ENCODE measurements around the gene SGCD.

SGCD gene

DNA sequence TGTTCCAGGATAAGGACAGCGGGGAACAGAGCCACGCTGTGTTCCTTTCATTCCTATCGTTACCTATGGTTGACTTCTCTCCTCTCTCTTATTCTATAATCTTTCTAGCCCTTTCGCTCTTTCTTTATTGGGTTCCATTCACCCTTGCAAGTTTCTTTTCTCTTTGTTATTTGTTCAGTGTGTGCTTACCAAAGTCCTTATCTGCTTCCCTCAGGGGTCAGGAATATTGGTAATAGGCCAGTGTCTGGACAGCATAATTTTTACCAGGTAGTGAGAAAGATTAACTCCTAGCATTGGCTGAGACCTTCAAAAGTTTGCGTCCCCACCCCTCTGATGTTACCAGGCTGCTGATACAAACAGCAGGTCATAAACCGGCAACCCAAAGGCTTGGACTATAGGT is 4.9 kb downstream of the SGCD start:
- in situ Hi-C loops (cut with HindIII; ENCODE audit: low pct_unique_long_range_greater_than_20kb, low sequenced_read_pairs), result no loop called here
- no peak for TF ChIP-seq JUND (IDR thresholded peaks at IDR 0.05; ENCODE audit: low read depth)
- no peak for DNase-seq (ENCODE audit: low read depth in 1 of 2, low spot score in 1 of 2)

GRCh38 chr5:156332245-156332644 is 5.3 kb downstream of the SGCD start:
- DNase-seq (ENCODE audit: low read depth in 1 of 2, low spot score in 1 of 2), result no peak
- in situ Hi-C loops (cut with HindIII; ENCODE audit: low pct_unique_long_range_greater_than_20kb, low sequenced_read_pairs), result no loop called here
- no peak for TF ChIP-seq JUND (IDR thresholded peaks at IDR 0.05; ENCODE audit: low read depth)

GRCh38 chr5:156339139-156339841 is 12.3 kb downstream of the SGCD start:
- DNase-seq (ENCODE audit: low read depth in 1 of 2, low spot score in 1 of 2), result no peak
- in situ Hi-C loops (cut with HindIII; ENCODE audit: low pct_unique_long_range_greater_than_20kb, low sequenced_read_pairs), result no loop called here
- no peak for TF ChIP-seq JUND (IDR thresholded peaks at IDR 0.05; ENCODE audit: low read depth)

DNA sequence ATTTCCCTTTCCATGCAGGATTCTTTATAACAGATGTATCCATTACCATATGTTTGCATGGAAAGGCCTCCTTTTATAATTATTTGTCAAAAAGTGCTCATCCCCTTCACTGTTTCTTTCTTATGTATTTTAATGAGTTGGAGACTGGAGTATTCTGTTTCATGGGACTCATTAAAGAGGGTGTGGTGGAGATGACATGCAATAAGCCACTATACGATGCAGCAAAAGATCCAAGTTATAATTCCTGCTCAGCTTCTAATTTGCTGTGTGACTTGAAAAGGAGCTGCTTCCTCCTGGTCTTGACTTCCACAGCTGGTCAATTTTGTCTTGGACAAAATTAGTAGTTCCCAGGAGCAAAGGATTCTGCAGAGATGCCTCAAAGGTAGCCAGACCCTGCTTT is 13.9 kb downstream of the SGCD start:
- in situ Hi-C loops (cut with HindIII; ENCODE audit: low pct_unique_long_range_greater_than_20kb, low sequenced_read_pairs), result no loop called here
- no peak for DNase-seq (ENCODE audit: low read depth in 1 of 2, low spot score in 1 of 2)
- TF ChIP-seq JUND (IDR thresholded peaks at IDR 0.05; ENCODE audit: low read depth), result no peak

- in situ Hi-C loops (cut with HindIII; ENCODE audit: low pct_unique_long_range_greater_than_20kb, low sequenced_read_pairs), result no loop called here
Measured at GRCh38 chr5:156350256-156350655, 23.3 kb downstream of the SGCD start.

DNA sequence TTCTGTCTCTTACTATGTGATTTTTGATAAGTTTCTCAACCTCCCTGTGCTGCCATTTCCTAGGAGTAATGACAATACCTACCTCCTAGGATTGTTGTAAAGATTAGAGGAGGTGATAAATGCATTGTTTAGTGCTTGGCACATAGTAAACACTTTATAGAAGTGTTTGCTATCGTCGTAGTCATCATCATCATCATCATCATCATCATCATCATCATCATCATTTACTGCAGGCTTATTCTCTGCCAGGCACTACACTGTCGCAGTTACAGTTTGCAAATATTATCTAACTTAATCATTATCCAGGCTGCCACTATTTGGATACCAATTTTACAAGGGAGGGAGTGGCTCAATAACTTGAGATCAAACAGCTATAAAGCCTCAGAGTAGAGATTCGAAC is 24.5 kb downstream of the SGCD start:
- in situ Hi-C loops (cut with HindIII; ENCODE audit: low pct_unique_long_range_greater_than_20kb, low sequenced_read_pairs), result no loop called here
- TF ChIP-seq JUND (IDR thresholded peaks at IDR 0.05; ENCODE audit: low read depth), result no peak
- DNase-seq (ENCODE audit: low read depth in 1 of 2, low spot score in 1 of 2), result no peak

More at GRCh38 chr5:156350256-156350655, 23.3 kb downstream of the SGCD start:
- no peak for DNase-seq (ENCODE audit: low read depth in 1 of 2, low spot score in 1 of 2)
- no peak for TF ChIP-seq JUND (IDR thresholded peaks at IDR 0.05; ENCODE audit: low read depth)

DNA sequence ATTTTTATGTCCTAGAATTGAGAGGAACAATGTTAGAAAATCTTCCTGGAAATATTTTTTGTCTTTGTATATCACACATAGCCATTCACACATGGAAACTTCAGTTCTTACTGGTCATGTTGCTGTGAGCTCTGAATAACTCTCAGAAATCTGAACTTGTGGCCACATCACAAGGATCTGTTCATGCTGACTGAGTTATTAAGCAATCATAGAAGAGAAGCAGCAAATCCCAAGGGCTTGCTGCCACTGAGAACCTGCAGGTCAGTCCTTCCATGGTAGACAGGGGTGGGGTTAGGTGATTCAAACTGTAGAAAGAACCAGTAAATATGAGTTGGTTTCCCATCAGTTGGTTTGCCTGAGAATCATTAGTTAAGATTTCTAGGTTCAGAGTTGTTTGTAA is 27.6 kb downstream of the SGCD start:
- DNase-seq (ENCODE audit: low read depth in 1 of 2, low spot score in 1 of 2), result no peak
- in situ Hi-C loops (cut with HindIII; ENCODE audit: low pct_unique_long_range_greater_than_20kb, low sequenced_read_pairs), result no loop called here
- no peak for TF ChIP-seq JUND (IDR thresholded peaks at IDR 0.05; ENCODE audit: low read depth)

DNA sequence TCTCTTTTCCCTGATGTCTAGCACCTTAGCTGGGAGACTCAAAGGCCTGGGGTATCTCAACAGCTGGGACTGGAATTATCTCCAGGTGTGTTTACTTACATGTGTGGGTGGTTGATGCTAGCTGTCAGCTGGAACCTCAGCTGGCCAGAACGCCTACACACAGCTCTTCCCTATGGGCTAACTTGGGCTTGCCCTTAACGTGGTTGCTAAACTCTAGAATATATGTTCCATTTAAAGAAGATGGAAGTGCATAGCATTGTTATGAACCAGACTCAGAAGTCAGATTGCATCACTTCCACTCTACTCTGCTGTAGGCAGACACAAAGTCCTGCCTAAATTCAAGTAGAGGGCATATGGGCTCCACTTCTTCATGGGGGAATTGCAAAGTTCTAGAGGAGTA is 29.3 kb downstream of the SGCD start:
- no peak for DNase-seq (ENCODE audit: low read depth in 1 of 2, low spot score in 1 of 2)
- no peak for TF ChIP-seq JUND (IDR thresholded peaks at IDR 0.05; ENCODE audit: low read depth)
- in situ Hi-C loops (cut with HindIII; ENCODE audit: low pct_unique_long_range_greater_than_20kb, low sequenced_read_pairs), result no loop called here

GRCh38 chr5:156359476-156359875 is 32.5 kb downstream of the SGCD start:
- in situ Hi-C loops (cut with HindIII; ENCODE audit: low pct_unique_long_range_greater_than_20kb, low sequenced_read_pairs), result no loop called here
- no peak for TF ChIP-seq JUND (IDR thresholded peaks at IDR 0.05; ENCODE audit: low read depth)
- no peak for DNase-seq (ENCODE audit: low read depth in 1 of 2, low spot score in 1 of 2)

DNA sequence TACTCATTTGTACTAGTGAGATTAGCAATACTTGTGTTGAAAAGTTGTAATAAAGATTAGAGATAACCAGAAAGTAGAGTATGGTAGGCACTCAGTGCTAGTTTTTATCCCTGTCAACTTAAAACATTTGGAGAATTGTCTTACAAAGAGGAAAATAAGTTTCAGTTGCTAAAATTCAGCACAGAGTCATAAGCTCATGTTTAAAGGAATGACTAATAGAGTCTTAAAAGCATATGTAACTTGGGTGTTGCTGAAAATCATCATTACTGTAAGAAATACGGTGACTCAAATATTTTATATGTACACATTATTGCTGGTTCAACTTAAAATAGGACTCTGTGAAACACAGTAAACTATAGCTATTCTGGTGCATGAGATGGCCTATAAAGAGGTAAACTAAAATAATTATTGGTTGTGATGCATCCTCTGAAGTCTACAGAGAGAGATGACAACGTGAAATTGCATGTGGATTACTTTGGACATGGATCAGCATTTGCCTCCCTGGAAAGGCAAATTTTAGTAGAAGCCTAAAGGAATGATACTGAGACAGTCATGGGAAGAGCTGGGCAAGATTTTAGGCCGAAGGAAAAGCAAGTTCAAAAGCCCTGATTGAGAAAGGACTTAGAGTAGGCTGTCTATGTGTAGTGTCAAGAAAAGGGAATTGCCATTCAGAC is 34.6 kb downstream of the SGCD start:
- DNase-seq (ENCODE audit: low read depth in 1 of 2, low spot score in 1 of 2), result no peak
- no peak for TF ChIP-seq JUND (IDR thresholded peaks at IDR 0.05; ENCODE audit: low read depth)
- in situ Hi-C loops (cut with HindIII; ENCODE audit: low pct_unique_long_range_greater_than_20kb, low sequenced_read_pairs), result no loop called here

GRCh38 chr5:156363861-156364260 is 36.9 kb downstream of the SGCD start:
- DNase-seq (ENCODE audit: low read depth in 1 of 2, low spot score in 1 of 2), result no peak
- no peak for TF ChIP-seq JUND (IDR thresholded peaks at IDR 0.05; ENCODE audit: low read depth)
- in situ Hi-C loops (cut with HindIII; ENCODE audit: low pct_unique_long_range_greater_than_20kb, low sequenced_read_pairs), result no loop called here

- no peak for TF ChIP-seq JUND (IDR thresholded peaks at IDR 0.05; ENCODE audit: low read depth)
- in situ Hi-C loops (cut with HindIII; ENCODE audit: low pct_unique_long_range_greater_than_20kb, low sequenced_read_pairs), result no loop called here
- DNase-seq (ENCODE audit: low read depth in 1 of 2, low spot score in 1 of 2), result no peak
Measured at GRCh38 chr5:156366521-156366920, 39.6 kb downstream of the SGCD start.

- TF ChIP-seq JUND (IDR thresholded peaks at IDR 0.05; ENCODE audit: low read depth), result no peak
- no peak for DNase-seq (ENCODE audit: low read depth in 1 of 2, low spot score in 1 of 2)
- in situ Hi-C loops (cut with HindIII; ENCODE audit: low pct_unique_long_range_greater_than_20kb, low sequenced_read_pairs), result no loop called here
Measured at GRCh38 chr5:156367597-156367996, 40.6 kb downstream of the SGCD start.

Data from T47D (cell line).